Activated T-helper 1 cell treated with anti-CD3 and anti-CD28 coated beads, Interleukin-12 subunit alpha, Interleukin-12 subunit beta, Interleukin-2, Interleukin-4 antibody, amounts not matched to agents 30 ng/mL and 10 ng/mL and 1 ng/mL, durations not matched to agents 14 hours and 24 hours and 36 hours (primary cell): Measurements from ENCODE around the gene RSPH1. TPM values are rescaled to one million over a fixed set of nuclear protein-coding genes. Genes with fewer than 3 reads are reported as not detected.

ENCODE experiments used
- DNase-seq: peaks from one replicate; pipeline ENCODE4 v3.0.0; 2021; ENCODE audit warnings: low spot score
- H3K27ac Mint-ChIP-seq: one replicate; pipeline ENCODE4 v1.8.0; 2021; ENCODE audit warnings: mild to moderate bottlenecking, mixed read lengths
- H3K27me3 Mint-ChIP-seq: one replicate; pipeline ENCODE4 v1.8.0; 2022; ENCODE audit warnings: mild to moderate bottlenecking, moderate library complexity, mixed read lengths; ENCODE audit not compliant: insufficient read depth
- H3K36me3 Mint-ChIP-seq: one replicate; pipeline ENCODE4 v1.8.0; 2021; ENCODE audit warnings: low read depth, mixed read lengths
- H3K4me1 Mint-ChIP-seq: one replicate; pipeline ENCODE4 v1.8.0; 2021; ENCODE audit warnings: low read depth, mixed read lengths
- H3K4me3 Mint-ChIP-seq: one replicate; pipeline ENCODE4 v1.8.0; 2021; ENCODE audit warnings: mild to moderate bottlenecking, moderate library complexity, mixed read lengths
- H3K9me3 Mint-ChIP-seq: one replicate; pipeline ENCODE4 v1.8.0; 2021; ENCODE audit warnings: mixed read lengths
- intact Hi-C: fragments of 100-400 bp; cut with micrococcal nuclease; formaldehyde crosslinking; loops from one replicate; pipeline ENCODE4 v1.15.1; 2024
- total RNA-seq: library from RNA; stranded (reverse); gene quantifications from 2 replicates; pipeline ENCODE4 v1.2.3, GENCODE V29; 2022

Gene RSPH1
- total RNA-seq, 1 donor from 2014 or later, result not detected

GRCh38 chr21:42525676-42526378, 29.8 kb upstream of the RSPH1 start:
- Mint-ChIP-seq H3K27me3 (peaks cover 2% of the 10 kb centered on the region), H3K4me3 (no peak overlapping the region), H3K4me1 (peaks cover 62% of the 10 kb centered on the region), H3K27ac (no peak overlapping the region), H3K36me3 (peaks cover 40% of the 10 kb centered on the region), H3K9me3 (no peaks in the 10 kb centered on the region)
- intact Hi-C loops, result loop anchor here (5.0 kb wide), 6 partner anchors 104 to 379 kb away; partner anchors contain the start of gene UBASH3A
- no peak for DNase-seq

DNA sequence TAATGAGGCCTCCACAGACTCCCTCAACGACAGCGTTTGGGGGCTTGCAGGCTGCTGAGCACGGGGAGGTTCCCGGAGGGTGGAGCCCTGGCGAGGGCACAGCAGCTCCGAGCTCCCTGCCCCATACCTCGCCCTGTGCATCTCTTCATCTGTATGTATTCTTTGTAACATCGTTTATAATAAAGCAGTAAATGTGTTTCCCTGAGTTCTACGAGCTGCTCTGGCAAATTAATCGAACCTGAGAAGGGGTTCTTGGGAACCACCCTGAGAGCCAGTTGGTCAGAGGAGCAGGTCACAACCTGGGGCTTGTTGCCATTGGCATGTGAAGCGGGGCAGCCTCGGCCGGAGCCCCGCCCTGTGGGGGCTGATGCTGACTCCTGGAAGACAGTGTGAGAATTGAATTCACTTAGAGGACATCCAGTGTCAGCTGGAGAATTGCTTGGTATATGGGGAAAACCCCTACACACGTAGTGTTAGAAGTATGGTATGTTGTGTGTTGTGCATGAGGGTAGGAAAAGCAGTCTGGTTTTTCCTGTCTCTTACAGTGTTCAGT, 29.1 kb upstream of the RSPH1 start:
- H3K4me1 Mint-ChIP-seq, result peaks cover 54% of the 10 kb centered on the region
- no peaks in the 10 kb centered on the region for H3K9me3 Mint-ChIP-seq
- H3K4me3 Mint-ChIP-seq, result peak overlapping the region; percentile 35
- DNase-seq, result no peak
- H3K27ac Mint-ChIP-seq, result peak overlapping the region; percentile 10
- H3K36me3 Mint-ChIP-seq, result peaks cover 40% of the 10 kb centered on the region
- intact Hi-C loops, result loop anchor here (5.0 kb wide), 6 partner anchors 103 to 378 kb away; partner anchors contain the start of gene UBASH3A
- H3K27me3 Mint-ChIP-seq, result peaks cover 2% of the 10 kb centered on the region

- no peaks in the 10 kb centered on the region for H3K9me3 Mint-ChIP-seq
- peaks cover 40% of the 10 kb centered on the region for H3K36me3 Mint-ChIP-seq
- no peak for DNase-seq
- peaks cover 48% of the 10 kb centered on the region for H3K4me1 Mint-ChIP-seq
- no peak overlapping the region for H3K4me3 Mint-ChIP-seq
- H3K27ac Mint-ChIP-seq, result no peak overlapping the region
- intact Hi-C loops, result loop anchor here (5.0 kb wide), 6 partner anchors 102 to 377 kb away; partner anchors contain the start of gene UBASH3A
- peaks cover 2% of the 10 kb centered on the region for H3K27me3 Mint-ChIP-seq
These were observed 28.5 kb upstream of the RSPH1 start for GRCh38 chr21:42524341-42525028.

DNA sequence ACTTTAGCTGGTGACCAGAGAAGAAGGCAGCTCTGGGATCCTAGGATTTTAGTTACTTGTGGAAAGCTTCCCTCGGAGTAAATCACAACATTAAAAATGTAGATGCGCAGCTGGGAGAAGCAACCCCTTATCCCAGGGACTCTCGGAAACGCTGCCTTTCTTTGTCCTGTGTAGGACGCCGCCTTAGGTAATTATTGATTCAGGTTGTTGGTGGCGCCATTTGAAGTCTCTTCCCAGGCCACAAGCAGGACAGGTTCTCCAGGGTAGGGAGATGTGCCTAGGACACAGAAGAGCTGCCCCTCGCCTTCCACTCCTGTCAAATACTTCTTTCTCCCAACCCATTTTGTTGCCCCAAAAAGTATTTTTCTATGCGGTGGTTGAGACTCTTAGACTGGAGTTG, 27.9 kb upstream of the RSPH1 start:
- no peak for DNase-seq
- Mint-ChIP-seq H3K9me3 (no peaks in the 10 kb centered on the region), H3K36me3 (peaks cover 40% of the 10 kb centered on the region), H3K4me3 (no peak overlapping the region), H3K27ac (no peak overlapping the region), H3K27me3 (peaks cover 2% of the 10 kb centered on the region), H3K4me1 (peaks cover 47% of the 10 kb centered on the region)
- intact Hi-C loops, result no loop called here

DNA sequence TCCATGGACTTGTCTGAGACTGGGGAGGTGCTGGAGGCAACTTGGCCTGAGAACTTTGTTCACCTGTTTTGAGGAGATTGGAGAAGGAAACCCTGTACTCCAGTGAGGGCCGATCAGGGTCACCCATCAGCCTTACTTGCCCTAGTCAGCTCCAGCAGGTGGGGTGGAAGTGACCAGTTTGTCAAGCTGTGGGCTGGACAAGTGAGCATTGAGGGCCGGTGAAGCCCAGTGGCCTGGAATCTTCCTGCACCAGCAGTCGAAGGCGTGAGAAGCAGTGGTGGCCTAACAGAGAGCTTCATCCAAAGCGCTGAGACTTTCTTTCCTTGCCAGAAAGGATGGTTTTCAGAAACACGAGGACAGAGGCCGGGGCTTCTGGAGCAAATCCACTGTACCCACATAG, 27.2 kb upstream of the RSPH1 start:
- no peak overlapping the region for H3K27ac Mint-ChIP-seq
- intact Hi-C loops, result no loop called here
- no peaks in the 10 kb centered on the region for H3K9me3 Mint-ChIP-seq
- H3K4me3 Mint-ChIP-seq, result no peak overlapping the region
- H3K4me1 Mint-ChIP-seq, result peaks cover 45% of the 10 kb centered on the region
- peaks cover 46% of the 10 kb centered on the region for H3K36me3 Mint-ChIP-seq
- DNase-seq, result no peak
- H3K27me3 Mint-ChIP-seq, result peaks cover 2% of the 10 kb centered on the region

DNA sequence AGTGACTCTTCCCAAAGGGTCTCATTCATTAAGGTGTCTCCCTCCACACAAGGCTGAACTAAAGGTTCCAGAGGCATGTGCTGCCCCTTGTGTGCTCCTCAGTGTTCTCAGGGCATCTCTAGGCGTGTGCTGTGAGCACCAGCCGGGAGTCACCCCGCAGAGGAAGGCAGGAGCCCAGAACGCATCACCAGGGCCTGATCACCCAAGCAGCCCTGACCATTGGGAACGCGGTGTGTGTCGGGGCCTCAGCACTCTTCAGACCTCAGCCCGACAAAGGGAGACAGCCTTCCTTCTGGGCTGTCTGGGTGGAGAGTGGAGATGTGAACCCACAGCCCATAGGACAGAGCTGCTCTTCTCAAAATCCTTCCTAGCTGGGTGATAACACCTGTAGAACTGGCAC, 26.7 kb upstream of the RSPH1 start:
- Mint-ChIP-seq H3K27me3 (peaks cover 2% of the 10 kb centered on the region), H3K27ac (no peak overlapping the region), H3K36me3 (peaks cover 47% of the 10 kb centered on the region), H3K9me3 (no peaks in the 10 kb centered on the region), H3K4me3 (no peak overlapping the region), H3K4me1 (peaks cover 41% of the 10 kb centered on the region)
- intact Hi-C loops, result no loop called here
- DNase-seq, result no peak

DNA sequence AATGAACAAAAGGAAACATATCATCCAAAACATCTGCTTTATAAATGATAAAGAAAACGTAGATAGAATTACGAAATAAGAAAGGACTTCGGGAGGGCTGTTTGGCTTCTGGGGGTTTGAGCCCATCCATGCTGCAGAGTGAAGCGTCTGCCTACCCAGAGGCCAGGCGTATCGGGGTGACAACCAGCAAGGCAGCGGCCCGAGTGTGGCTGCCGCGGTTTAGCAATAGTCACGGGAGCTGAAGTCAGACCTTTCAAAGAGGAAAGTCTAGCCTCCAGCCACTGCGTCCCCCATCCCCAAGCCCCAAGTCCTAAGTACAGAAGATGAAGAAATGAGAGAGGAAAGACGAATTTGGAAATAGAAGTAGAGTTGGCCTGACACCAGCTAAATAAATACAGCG, 26.2 kb upstream of the RSPH1 start:
- intact Hi-C loops, result no loop called here
- Mint-ChIP-seq H3K4me3 (no peak overlapping the region), H3K9me3 (no peaks in the 10 kb centered on the region), H3K36me3 (peaks cover 50% of the 10 kb centered on the region), H3K27me3 (peaks cover 2% of the 10 kb centered on the region), H3K27ac (no peak overlapping the region), H3K4me1 (peaks cover 38% of the 10 kb centered on the region)
- no peak for DNase-seq

GRCh38 chr21:42521805-42522204, 25.8 kb upstream of the RSPH1 start:
- Mint-ChIP-seq H3K36me3 (peaks cover 53% of the 10 kb centered on the region), H3K4me1 (peaks cover 38% of the 10 kb centered on the region), H3K27ac (no peak overlapping the region), H3K4me3 (no peak overlapping the region), H3K27me3 (peaks cover 2% of the 10 kb centered on the region), H3K9me3 (no peaks in the 10 kb centered on the region)
- no peak for DNase-seq
- intact Hi-C loops, result no loop called here

DNA sequence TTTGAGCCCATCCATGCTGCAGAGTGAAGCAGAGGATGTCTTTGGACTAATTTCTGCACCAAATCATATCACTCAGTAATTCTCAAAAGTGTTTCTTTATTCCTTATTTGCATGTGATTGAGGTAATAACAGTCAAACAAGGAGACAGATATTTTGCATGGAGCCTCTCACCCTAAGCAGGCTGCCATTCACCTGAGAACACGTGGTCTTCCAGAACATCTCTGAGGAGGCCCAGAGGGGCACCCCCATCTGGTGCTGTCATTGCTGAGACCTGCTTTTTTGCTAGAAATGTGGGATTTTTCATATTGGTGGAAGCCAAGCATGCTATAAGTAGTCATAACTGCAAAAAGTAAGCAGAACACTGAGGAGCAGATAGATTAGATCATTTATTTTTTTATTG, 25.4 kb upstream of the RSPH1 start:
- H3K27ac Mint-ChIP-seq, result no peak overlapping the region
- DNase-seq, result no peak
- no peaks in the 10 kb centered on the region for H3K9me3 Mint-ChIP-seq
- peaks cover 35% of the 10 kb centered on the region for H3K4me1 Mint-ChIP-seq
- peaks cover 2% of the 10 kb centered on the region for H3K27me3 Mint-ChIP-seq
- peaks cover 54% of the 10 kb centered on the region for H3K36me3 Mint-ChIP-seq
- intact Hi-C loops, result no loop called here
- H3K4me3 Mint-ChIP-seq, result no peak overlapping the region

DNA sequence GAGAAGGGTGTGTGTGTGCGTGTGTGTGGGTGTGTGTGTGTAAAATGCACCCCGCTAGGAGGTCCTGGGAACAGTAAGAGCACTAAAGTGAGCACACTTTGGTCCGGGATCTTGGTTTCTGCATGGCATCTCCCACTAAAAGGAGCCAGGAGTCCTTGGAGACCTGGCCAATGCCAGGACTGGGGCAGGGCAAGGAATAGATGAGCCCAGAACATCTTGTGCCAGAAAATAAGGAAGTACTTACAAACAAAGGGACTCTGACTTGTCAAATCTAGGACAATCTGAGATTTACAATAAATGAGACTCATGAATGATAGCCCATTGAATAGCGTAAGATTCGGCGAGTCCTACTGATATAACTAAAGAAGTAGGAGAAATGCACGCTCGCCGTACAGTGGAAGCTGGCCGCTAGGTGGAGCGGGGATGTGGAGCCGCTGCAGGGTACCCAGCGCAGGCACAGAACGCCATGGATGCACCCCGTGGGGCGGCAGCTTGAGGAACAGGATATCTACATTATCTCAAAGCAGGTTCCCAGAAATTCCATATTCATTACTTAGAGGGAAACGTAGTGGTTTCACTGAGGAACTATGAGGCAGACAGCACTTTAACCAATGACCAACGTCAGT, 24.7 kb upstream of the RSPH1 start:
- intact Hi-C loops, result no loop called here
- H3K4me1 Mint-ChIP-seq, result peaks cover 29% of the 10 kb centered on the region
- H3K27ac Mint-ChIP-seq, result no peak overlapping the region
- no peak overlapping the region for H3K4me3 Mint-ChIP-seq
- H3K27me3 Mint-ChIP-seq, result peaks cover 2% of the 10 kb centered on the region
- peaks cover 54% of the 10 kb centered on the region for H3K36me3 Mint-ChIP-seq
- H3K9me3 Mint-ChIP-seq, result no peaks in the 10 kb centered on the region
- DNase-seq, result no peak

GRCh38 chr21:42518626-42519025, 22.6 kb upstream of the RSPH1 start:
- intact Hi-C loops, result loop anchor here (10.0 kb wide), 1 partner anchor 214 kb away; no protein-coding TSS in a partner anchor
- peaks cover 2% of the 10 kb centered on the region for H3K27me3 Mint-ChIP-seq
- H3K4me1 Mint-ChIP-seq, result peaks cover 21% of the 10 kb centered on the region
- H3K36me3 Mint-ChIP-seq, result peaks cover 48% of the 10 kb centered on the region
- no peaks in the 10 kb centered on the region for H3K9me3 Mint-ChIP-seq
- no peak for DNase-seq
- no peak overlapping the region for H3K27ac Mint-ChIP-seq
- H3K4me3 Mint-ChIP-seq, result no peak overlapping the region

DNA sequence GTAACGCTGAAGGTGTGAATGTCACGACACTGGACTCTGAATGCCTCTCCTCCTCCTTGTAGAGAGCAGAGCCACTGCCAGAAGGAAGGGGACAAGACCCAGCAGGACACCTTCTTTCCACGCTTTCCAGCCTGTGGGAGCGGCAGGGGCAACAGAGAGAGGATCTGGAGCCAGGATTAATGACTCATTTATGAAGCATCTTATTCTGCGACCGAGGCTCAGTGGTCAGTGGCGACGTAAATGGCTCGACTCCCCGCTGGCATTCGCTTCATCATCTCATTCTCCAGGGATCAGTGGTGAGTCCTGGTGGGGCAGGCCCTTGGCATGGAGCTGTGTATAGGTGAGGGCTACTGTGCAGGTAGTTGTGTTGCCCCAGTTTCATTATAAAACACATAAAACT, 22.2 kb upstream of the RSPH1 start:
- Mint-ChIP-seq H3K27me3 (peaks cover 3% of the 10 kb centered on the region), H3K4me1 (peaks cover 21% of the 10 kb centered on the region), H3K27ac (no peak overlapping the region), H3K9me3 (no peaks in the 10 kb centered on the region), H3K4me3 (no peak overlapping the region), H3K36me3 (peaks cover 48% of the 10 kb centered on the region)
- intact Hi-C loops, result loop anchor here (10.0 kb wide), 1 partner anchor 213 kb away; no protein-coding TSS in a partner anchor
- DNase-seq, result no peak
